GM19035 (cell line): ENCODE results near the gene APH1A.
A peak's percentile ranks its signal among the peaks of the same experiment; 100 is the strongest.
"Not testable (repeated sequence)": the region's sequence is repeated elsewhere in the genome, so short reads cannot be mapped to it uniquely, and the experiment has no call there.

Source experiments
- ATAC-seq: cut with Tn5 transposase; IDR thresholded peaks from one replicate; pipeline ENCODE4 v1.9.1; 2021; ENCODE audit not compliant: unreplicated experiment

Gene APH1A

DNA sequence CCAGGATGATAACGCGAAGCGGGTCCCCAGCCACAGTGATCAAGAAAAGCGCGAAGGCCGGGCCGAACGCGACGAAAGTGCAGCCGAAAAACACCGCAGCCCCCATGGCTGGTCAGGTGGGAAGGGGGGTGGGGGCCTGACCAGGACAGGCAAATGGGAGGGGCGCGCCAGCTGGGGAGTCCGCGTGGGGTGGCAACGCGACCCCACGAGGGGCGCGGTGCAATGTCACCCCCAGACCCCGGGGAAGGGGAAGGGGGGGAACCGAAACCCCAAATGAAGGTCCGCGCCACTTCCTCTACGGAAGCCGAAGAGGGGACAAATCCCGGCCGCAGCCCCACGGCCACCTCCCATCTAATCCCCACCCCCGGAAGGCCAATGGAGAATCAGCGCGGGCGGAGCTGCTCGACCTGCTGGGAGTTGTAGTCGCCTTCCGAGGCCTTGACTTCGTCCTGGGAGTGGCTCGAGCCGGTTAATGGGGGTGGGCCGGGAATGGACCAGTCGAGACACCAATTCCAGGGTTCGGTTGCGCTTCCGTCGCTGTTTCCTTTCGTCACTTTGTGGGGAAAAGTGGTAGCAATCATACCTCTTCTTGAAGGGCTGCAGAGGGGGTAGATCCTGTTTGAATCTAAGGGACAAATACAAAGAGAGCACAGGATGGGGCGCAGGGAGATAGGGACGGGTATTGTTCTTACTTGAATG lies at the start of gene APH1A:
APH1A (minus strand) TSS at position 312 of the 699 bp plus-strand sequence; CDS start at position 106, 206 bp downstream.
- peak; percentile 93 for ATAC-seq

DNA sequence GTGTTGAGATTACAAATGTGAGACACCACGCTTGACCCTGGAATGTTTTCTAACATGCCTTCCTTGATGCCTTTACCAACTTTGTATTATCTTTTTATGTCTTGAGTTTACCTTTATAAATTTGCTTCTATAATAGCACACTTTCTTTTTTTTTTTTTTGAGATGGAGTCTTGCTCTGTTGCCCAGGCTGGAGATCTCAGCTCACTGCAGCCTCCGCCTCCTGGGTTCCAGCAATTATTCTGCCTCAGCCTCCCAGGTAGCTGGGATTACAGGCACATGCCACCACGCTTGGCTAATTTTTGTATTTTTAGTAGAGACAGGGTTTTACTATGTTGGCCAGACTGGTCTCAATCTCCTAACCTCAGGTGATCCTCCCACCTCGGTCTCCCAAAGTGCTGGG lies 45.9 kb upstream of the APH1A start:
- ATAC-seq, result not testable (repeated sequence)

DNA sequence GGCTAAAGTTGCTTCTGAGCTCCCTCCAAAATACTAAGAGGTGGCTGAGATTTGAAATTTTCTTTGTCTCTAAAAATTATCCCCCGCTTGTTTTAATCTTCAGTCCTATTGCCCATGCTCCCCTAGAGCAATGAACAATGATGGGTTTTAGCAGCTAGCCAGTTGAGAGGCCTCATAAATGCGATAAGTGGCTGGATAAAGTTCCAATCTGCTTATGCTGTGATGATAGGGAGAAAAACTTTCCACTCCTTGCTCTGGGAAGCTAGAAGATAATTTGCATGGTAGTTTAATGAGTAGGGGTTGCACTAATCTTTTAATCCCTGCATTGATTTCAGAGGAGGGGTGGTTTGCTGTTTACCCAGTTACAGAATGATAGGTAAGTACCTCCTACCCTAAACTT lies 42.9 kb upstream of the APH1A start:
- no peak for ATAC-seq

DNA sequence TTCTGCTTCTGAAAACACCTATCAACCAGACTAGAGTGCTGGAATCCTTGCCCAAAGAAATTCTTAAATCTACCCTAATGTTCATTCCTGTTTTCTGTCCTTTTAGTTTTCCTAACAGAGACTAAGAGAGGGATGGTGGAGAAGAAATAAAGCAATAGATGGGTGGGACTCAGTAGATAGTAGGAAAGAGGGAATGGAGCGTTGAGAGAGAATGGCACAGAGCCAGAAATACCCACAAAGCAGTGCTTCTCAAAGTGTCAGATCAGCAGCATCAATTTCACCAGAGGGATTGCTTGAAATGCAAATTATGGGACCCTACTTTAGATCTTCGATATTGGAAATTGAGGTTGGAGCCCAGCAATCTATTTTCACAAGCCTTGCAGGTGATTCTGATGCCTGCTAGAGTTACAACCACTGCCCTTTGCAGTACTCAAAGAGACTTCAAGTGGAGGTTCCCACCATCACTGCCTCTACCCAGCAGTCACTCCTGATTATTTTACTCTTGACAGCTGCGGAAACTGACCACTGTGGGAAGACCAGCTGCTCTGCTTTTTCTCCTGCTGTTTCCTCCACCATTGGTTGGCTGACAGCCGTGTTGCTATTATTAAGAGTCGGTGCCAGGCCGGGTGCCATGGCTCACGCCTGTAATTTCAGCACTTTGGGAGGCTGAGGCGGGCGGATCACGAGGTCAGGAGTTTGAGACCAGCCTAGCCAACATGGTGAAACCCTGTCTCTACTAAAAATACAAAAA lies 41.1 kb upstream of the APH1A start:
- no peak for ATAC-seq

DNA sequence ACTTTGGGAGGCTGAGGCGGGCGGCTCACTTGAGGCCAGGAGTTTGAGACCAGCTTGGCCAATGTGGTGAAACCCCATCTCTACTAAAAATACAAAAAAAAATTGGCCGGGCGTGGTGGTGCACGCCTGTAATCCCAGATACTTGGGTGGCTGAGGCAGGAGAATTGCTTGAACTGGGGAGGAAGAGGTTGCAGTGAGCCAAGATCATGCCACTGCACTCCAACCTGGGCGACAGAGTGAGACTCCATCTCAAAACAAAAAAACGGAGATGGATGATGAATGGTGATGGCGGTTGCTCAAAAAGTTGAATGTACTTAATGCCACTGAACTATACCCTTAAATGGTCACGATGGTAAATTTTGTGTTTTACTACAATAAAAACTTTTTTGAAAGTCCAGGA lies 39.8 kb upstream of the APH1A start:
- ATAC-seq, result not testable (repeated sequence)

DNA sequence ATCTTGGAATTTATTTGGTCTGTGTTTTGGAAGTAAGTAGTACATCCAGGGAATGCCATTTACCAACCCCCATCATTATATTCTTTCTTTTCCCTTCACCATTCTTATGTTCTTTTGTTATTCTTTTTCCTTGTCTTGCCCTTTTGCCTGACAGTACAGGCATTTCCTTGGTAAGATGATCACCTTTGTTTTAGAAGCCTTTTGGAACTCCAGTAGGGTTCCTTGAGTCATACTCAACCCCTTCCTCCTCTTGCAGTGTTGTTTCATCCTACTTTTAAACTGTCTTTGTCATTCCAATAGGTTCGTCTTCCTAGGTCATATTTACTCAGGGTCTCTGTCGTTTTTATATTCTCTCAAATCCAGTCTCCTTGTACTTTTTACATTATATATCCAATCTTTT lies 34.1 kb upstream of the APH1A start:
- ATAC-seq, result no peak

DNA sequence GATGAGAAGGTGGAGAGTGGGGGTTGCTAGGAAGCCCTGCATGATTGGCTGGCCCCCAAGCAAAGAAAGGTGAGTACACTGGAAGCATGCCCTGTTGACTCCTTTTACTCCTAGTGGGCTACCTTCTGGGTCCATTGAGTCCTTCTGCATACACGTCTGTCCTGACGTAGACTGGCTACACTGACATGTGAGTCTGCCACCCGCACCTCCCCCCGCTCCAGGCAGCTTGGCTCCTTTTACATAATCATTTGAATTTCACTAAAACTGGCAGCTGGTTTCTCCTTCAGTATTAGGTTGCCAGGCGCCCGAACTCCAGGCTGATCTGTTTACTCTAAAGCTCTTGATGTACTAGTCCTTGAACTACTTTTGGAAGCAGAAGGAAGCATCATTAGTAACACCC lies 33.5 kb upstream of the APH1A start:
- ATAC-seq, result no peak

DNA sequence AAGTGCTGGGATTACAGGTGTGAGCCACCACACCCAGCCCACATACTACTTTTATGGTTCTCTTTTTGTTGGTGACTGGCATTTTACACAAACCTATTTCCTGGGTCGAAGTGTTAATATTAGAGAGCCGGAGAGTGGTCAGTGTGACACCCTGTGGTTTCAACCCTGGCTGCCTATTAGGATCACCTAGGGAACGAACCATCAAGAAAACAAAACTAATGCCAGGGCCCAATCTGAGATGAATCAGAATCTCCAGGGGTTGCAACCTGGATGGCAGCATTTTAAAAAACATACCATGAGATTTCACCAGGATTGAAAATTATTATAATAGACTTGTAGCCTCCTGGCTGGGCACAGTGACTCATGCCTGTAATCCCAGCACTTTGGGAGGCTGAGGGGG lies 30.9 kb upstream of the APH1A start:
- ATAC-seq, result no peak

DNA sequence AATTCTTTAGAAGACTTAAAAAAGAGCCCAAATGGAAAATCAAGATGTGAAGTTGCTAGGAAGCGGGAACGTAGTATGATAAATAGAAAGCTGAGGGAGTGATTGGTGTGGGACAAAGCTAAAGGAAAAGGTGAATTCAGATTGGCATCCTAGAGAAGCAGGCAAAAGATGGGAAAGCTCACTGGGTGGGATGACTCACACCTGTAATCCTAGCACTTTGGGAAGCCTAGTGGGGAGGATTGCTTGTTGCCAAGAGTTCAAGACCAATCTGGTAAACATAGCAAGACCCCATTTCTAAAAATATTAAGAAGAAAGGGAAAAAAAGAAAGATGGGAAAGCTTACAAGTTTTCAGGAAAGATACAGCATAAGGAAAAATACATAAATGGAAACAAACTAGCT lies 26.7 kb upstream of the APH1A start:
- ATAC-seq, result no peak

DNA sequence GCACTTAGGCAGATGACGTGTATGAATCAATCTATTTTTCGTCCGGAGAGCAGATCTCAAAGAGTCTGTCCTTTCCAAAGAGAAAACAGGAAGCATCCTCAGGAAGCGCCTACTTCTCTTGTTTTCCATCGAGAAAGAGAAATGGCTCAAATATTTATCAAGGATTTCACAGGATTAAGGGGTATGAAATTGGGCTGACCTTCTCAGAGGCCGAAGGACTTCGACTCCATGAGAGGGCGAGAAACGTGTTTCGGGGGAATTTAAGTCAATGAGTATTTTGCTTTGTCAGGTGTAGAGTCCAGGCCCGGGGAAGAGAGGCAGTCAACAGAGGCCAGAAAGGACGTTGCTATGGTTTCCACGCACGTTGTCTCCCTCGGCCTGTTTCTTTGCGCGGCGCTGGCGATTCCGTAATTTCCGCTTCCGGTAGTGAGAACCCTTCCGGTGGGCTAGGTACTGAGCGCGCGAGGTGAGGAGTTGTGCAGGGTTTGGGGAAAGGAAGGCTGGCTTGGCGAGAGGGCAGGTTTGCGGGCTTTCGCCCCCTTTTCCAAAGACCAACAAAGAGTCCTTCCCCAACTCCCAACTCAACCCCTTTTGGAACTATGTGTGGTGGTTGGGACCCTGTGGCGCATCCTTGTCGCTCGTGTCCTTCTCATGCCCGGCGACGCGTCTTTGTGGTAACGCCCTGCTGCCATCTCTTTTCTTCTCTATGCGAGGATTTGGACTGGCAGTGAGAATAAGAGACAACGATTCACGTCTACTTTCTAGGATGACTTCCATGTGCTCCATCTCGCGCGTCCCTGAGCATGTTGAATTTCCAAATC lies 24.8 kb upstream of the APH1A start, which contains the start of gene MRPS21:
MRPS21 (plus strand) TSS at position 429 of the 821 bp plus-strand sequence. CDS start 506 bp downstream, outside the sequence.
- ATAC-seq, result peak; percentile 95

DNA sequence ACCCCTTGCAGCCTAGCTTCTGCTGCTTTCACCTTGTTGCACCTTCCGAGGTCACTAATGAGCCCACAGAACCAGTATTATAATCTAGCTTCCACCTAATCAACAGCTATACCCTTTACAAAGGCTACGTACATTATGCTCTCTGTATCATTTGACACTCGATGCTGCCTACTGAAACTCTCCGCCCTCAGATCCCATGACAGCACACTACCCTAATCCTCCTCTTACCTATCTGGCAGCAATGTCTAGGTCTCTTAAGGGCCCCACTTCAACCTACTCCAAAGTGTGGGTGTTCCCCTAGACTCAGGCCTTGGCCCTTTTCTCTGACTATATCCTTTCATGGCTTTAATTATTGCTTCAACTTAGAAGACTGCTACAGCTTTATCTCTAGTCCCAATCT lies 20.0 kb upstream of the APH1A start:
- no peak for ATAC-seq

DNA sequence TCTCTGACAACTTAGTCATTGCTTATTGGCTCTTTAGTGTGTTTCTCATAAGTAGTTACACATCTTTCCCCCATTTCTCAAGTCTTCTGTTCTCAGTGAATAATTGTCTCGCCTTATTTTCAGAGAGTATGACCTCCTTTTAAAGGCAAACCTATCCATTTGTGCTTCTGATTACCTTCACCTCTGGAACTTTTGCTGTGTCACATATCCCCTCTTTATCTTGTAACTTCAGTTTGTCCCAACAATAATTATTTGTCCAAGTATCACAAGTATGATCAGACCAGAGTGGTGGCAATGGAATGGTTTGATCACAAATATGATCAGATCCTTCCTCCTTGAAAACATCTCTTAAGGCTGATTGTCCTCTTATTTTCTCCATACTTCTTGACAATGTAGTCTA lies 19.6 kb upstream of the APH1A start:
- ATAC-seq, result no peak

DNA sequence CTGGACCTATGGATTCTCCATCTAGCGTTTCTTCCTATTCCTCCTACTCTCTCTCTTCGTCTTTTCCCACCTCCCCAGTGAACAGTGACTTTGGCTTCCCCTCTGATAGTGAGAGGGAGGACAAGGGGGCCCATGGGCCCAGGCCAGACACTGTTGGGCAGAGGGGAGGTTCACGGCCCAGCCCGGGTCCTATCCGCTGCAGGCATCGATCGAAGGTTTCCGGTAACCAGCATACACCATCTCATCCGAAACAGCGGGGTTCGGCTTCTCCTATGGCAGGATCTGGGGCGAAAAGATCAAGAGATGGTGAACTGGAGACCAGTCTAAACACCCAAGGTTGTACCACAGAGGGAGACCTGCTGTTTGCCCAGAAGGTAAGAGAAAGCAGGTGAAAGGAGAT lies 14.4 kb upstream of the APH1A start:
- ATAC-seq, result no peak

DNA sequence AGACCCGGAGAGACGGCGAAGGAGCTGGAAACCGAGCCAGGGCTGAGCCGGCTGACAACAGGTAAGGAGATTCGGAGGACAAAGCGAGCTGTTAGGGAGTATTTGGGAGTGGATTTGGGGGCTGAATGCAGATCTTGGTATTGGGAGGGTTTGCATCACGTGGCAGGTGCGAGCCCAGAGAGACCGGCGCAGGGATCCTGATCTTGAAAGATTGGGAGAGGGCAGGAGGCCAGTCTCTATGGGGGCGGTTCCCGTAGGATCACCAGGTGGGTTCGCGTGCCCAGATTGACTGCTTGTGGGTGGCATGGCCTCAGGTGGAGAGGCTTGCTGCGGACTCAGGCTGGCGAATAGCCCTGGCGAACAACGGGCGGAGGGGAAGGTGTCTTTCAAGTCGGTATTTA lies 13.7 kb upstream of the APH1A start:
- no peak for ATAC-seq

DNA sequence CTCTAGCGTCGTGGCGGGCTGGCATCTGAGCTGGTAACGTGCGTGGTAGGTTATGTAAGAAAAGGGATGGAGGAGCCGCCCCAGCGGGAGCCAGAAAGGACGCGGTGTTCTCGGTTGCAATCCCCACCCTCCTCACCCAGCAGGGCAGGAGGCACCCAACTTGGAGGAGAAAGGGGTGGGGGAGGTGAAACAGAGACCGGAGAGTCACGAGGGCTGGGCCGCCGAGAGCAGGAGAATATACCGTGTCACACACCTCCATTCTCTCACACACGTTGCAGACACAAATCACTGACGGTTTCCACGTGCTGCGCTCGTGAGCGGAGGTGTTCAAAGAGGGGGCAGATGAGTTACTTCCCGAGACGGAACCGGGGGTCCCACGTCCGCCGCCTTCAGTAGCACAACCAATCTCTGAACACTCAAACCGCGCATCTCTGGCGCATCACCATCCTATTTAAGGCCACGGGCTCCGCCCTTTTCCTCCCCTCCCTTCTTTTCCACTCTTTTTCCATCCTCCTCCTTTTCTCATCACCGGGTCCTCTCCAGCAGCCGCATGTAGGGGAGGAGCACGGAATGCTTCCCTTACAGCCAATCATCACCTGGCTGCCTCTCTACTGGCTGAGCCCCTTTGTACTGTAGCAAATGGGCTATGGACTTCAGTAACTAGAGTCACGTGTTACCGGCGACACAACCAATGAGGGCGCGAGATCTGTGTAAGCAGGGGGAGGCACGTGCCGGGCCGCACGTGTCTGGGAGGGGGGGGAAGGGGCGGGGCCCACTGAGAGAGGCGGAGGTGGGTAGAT lies 13.1 kb upstream of the APH1A start, which contains the start of gene CIART:
CIART (plus strand) TSS at position 797 of the 800 bp plus-strand sequence. CDS start 714 bp downstream, outside the sequence.
- no peak for ATAC-seq

DNA sequence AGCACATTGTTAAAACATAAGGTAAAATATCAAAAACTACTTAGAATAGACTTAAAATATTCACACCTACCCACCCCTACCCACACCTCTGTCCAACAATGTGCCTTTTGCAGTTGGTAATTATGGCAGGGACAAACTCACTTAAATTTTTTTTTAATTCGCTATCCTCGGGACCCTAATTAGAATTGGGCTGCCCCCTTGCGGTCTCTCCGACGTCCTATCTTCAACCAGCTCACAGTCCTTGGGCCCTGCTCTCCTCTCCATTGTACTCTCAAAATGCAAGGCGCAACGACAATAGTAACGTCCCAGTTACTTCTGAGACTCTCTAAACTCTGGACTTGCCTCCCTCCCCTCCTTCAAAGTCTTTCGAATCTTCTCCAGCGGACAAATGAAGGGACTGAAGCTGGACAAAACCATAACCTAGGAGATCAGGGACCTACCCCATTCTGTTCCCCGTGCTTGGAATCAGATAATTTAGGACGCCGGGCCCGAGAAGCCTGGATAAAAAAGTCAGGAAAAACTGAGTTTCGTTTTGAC lies 12.5 kb upstream of the APH1A start:
- no peak for ATAC-seq

DNA sequence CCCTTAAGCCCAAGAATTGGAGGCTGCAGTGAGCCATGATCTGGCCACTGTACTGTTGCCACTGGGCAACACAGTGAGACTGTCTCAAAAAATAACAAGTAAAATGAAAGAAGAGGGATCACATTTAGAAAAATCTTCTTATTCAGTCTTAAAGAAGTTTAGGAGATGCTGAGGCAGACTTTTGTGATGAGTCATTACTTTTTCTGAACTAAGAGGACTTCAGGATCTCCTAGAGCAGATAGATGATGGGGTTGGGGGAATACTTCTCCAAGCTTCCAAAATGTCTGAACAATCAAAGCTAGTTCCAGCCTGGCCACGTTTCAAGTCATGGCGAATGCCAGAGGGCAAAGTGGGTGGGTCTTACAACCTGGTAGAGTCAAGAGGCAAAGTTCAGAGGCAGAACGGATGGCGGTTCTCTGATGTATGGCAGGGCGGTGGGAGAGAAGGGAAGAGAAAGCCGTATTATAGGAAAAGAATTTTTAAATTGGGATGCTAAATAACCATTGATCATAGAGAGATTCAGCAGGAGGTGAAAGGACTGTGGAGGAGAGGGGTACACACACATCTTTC lies 11.4 kb upstream of the APH1A start:
- ATAC-seq, result no peak

DNA sequence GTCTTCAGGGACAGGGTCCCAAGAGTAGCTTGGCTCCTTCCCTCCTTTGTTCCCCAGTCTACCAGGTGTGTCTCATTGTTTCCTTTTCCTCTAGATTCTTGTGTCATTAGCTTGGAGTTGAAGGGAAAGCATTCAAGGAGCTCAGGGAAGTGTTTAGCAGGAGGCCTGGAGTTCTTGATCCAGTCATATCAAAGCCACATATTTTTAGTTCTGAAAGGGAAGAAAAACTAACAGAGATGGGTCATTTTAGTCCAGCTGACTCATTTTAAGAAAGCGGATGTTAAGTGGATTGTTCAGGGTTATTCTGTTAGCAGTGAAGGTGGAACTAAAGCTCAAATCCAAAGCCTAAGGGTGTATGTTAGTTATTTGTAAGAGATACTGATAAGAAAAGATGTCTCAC lies 4.5 kb upstream of the APH1A start:
- no peak for ATAC-seq

DNA sequence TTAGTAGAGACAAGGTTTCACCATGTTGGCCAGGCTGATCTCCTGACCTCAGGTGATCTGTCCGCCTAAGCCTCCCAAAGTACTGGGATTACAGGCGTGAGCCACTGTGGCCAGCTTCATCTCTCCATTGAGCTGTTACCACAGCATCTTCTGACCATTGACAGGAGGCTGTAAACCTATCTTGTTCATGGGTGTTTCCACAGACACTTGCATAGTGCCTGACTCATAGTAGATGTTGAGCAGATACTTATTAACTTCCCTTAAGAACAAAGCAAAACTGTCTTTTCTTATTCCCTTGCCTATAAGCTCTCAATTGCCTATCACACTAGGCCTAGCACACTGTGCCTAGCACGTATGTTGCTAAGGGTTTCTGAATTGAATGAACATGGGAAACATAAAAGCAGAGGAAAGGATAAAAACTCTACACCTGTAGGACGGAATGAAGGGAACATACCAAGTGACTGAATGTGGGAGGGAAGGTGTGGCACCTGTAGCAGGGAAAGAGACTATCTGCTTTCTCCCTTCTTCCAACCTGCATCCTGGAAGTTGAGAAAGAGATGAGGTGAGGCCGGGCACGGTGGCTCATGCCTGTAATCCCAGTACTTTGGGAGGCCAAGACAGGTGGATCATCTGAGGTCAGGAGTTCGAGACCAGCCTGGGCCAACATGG lies 2.6 kb upstream of the APH1A start:
- ATAC-seq, result no peak

DNA sequence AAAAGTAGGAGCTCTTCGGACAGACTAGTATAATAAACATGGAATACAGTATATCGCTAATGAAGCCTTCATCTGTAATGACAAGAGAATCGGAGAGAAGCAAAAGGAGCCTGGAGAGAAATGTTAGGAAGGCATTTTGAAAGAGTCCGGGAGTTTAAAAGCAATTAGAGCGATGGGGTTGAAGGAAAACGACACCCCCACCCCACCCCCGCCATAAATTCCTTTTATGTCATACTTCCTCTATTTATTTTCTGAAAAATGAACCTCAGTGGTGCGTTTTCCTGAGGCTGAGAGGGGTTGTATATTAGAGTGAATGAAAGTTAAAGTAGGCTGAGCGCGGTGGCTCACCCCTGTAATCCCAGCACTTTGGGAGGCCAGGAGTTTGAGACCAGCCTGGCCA lies 635 bp upstream of the APH1A start:
- no peak for ATAC-seq
